Bronchial epithelial cell (primary cell): ENCODE results near the gene ZC3H4. TPM values are rescaled to one million over a fixed set of nuclear protein-coding genes. Genes with fewer than 3 reads are reported as not detected.
A peak's percentile ranks its signal among the peaks of the same experiment; 100 is the strongest.
"Not testable (repeated sequence)": the region's sequence is repeated elsewhere in the genome, so short reads cannot be mapped to it uniquely, and the experiment has no call there.

ENCODE experiments used
- DNase-seq: peaks from one replicate; pipeline ENCODE4 v3.0.0-alpha.2; 2010; ENCODE audit warnings: low read depth
- FAIRE-seq: peaks from 2 replicates; lab custom pipeline; 2011; peaks lifted over from hg19 to GRCh38; lab: Jason Lieb, UNC
- H3K27me3 ChIP-seq: 2 replicates; pipeline ENCODE4 v1.5.1; 2011; ENCODE audit warnings: low read length; ENCODE audit not compliant: control insufficient read depth, insufficient read depth
- H3K36me3 ChIP-seq: 2 replicates; pipeline ENCODE4 v1.5.1; 2011; ENCODE audit warnings: low read length; ENCODE audit not compliant: control insufficient read depth, insufficient read depth
- H3K4me3 ChIP-seq: 2 replicates; pipeline ENCODE4 v1.5.1; 2011; ENCODE audit warnings: mild to moderate bottlenecking, low read depth, low read length, control low read depth
- CTCF ChIP-seq: IDR thresholded peaks from 2 replicates; pipeline ENCODE4 v1.5.1; 2011; ENCODE audit warnings: mild to moderate bottlenecking, moderate library complexity, low read length, control low read depth, inconsistent platforms; ENCODE audit not compliant: insufficient read depth, severe bottlenecking
- total RNA-seq: library from RNA; depleted of rRNA; stranded (reverse); fragments of >200 nt; gene quantifications from 2 replicates; pipeline ENCODE4 v1.2.1, GENCODE V29; 2014

The ZC3H4 gene
- total RNA-seq, 1 donor from 2014 or later, result 2.6 TPM

GRCh38 chr19:47081095-47081494 lies 32.5 kb downstream of the ZC3H4 start:
- DNase-seq, result no peak
- Histone ChIP-seq H3K36me3 (peaks cover 22% of the 10 kb centered on the region), H3K4me3 (no peak overlapping the region), H3K27me3 (no peaks in the 10 kb centered on the region)
- TF ChIP-seq CTCF, result no peak
- FAIRE-seq, result no peak

- H3K36me3 ChIP-seq, result peaks cover 22% of the 10 kb centered on the region
- H3K4me3 ChIP-seq, DNase-seq, FAIRE-seq, H3K27me3 ChIP-seq: not testable (repeated sequence)
These were observed 35.2 kb downstream of the ZC3H4 start for GRCh38 chr19:47078351-47078750.

- H3K4me3 ChIP-seq, result no peak overlapping the region
- DNase-seq, result no peak
- FAIRE-seq, result peak; percentile 82
- TF ChIP-seq CTCF, result no peak
- no peaks in the 10 kb centered on the region for H3K27me3 ChIP-seq
- H3K36me3 ChIP-seq, result peaks cover 21% of the 10 kb centered on the region
These were observed 37.6 kb downstream of the ZC3H4 start for GRCh38 chr19:47075941-47076340.

GRCh38 chr19:47075179-47075810 lies 38.3 kb downstream of the ZC3H4 start:
- H3K36me3 ChIP-seq, result peaks cover 24% of the 10 kb centered on the region
- FAIRE-seq (no peak), DNase-seq (no peak)
- H3K4me3 ChIP-seq, result no peak overlapping the region
- H3K27me3 ChIP-seq, result no peaks in the 10 kb centered on the region
- TF ChIP-seq CTCF, result no peak

GRCh38 chr19:47074621-47075020 lies 39.0 kb downstream of the ZC3H4 start:
- no peak for DNase-seq
- FAIRE-seq, result no peak
- no peaks in the 10 kb centered on the region for H3K27me3 ChIP-seq
- no peak overlapping the region for H3K4me3 ChIP-seq
- no peak for TF ChIP-seq CTCF
- peaks cover 30% of the 10 kb centered on the region for H3K36me3 ChIP-seq

- Histone ChIP-seq H3K36me3 (peaks cover 32% of the 10 kb centered on the region), H3K4me3 (no peak overlapping the region), H3K27me3 (no peaks in the 10 kb centered on the region)
- FAIRE-seq (no peak), DNase-seq (no peak)
- TF ChIP-seq CTCF, result no peak
These were observed 40.0 kb downstream of the ZC3H4 start for GRCh38 chr19:47073574-47073973.
